Tibial nerve (tissue), 3 donors: ENCODE results near the gene CHMP5.

ENCODE experiments used
- EP300 ChIP-seq, 2 donors: sonication (generic); formaldehyde crosslinking; IDR thresholded peaks; one replicate each; pipeline ENCODE4 v1.6.1; 2017; ENCODE audit warnings: antibody characterized with exemption in 2 of 2, mild to moderate bottlenecking in 1 of 2
- POLR2A ChIP-seq, 2 donors: fragments of 450-650 bp; IDR thresholded peaks; one replicate each; pipeline ENCODE4 v1.6.1; 2017; ENCODE audit warnings: antibody characterized with exemption in 2 of 2, mild to moderate bottlenecking in 2 of 2, moderate library complexity in 2 of 2

DNA sequence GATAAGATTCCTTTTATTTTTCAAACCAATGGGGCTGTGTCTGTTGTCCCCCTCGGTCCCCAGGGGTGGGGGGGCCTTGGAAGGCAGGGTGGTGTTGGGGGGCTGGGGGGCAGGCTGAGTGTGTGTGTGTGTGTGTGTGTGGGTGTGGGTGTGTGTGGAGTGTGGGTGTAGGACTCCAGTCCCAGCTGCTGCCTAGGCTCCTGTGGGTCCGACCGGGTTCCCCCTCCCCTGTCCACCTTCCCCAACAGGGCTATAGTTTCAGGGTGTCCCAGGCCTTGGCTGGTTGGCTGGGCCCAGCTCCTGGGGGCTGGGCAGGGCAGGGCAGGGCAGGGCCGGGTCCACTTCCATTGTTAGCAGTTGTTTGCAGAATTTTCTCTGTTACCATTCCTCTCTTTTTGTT lies 23.4 kb downstream of the CHMP5 start:
- TF ChIP-seq POLR2A (IDR thresholded peaks at IDR 0.05) (no peak), EP300 (IDR thresholded peaks at IDR 0.05) (no peak)
